Fibroblast of peridontal ligament (primary cell): ENCODE results near the gene DENND5A.
"Not testable (repeated sequence)": the region's sequence is repeated elsewhere in the genome, so short reads cannot be mapped to it uniquely, and the experiment has no call there.

ENCODE experiments used
- DNase-seq: peaks from one replicate; pipeline ENCODE4 v3.0.0-alpha.2; 2010; ENCODE audit errors: extremely low read depth

The DENND5A gene

DNA sequence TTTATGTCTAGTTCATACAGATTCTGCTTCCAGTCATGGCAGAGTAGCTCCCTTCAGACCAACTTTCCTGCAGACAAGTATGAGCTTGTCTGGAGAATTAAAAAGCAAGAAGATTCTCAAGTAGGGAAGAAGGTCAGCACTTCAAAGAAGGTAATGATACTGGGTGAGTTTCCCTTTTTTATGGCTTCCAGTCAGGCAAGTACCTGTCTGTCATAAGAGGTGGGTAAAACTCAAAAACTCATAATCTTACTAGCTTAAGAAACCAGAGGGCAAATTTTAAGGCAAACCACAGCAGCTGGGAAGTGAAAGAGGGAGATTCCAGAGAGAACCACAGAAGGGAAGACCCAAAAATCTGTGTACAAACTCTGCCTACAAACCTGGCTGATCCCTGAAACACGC, 54.2 kb downstream of the DENND5A start:
- DNase-seq, result peak; percentile 70

DNA sequence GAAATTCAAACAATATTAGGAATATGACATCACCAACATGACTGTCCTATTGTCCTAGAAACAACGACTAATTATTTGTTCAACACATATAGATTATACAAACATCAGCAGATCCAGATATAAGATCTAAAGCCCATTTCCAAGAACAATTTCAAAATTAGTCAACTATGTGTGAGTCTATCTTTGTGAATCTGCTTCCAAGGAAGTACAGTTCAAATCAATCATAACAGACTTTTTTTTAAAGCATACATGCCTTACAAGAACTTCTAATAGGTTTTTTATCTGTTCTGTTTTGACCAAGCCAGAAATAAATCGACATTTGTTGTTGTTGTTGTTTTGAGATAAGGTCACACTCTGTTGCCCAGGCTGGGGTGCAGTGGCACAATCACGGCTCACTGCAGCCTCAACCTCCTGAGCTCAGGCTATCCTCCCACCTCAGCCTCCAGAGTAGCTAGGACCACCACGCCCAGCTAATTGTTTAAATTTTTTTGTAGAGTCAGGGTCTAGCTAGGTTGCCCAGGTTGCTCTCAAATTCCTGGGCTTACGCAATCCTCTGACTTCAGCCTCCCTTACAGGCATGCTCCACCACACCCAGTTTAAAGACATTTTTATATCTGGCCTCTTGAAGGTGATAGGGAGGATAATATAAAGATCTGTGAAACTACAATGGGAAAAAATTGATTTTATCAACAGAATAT, 54.8 kb downstream of the DENND5A start:
- DNase-seq, result no peak

- not testable (repeated sequence) for DNase-seq
Measured at GRCh38 chr11:9209604-9210003, 55.5 kb downstream of the DENND5A start.

GRCh38 chr11:9208726-9209501, 56.2 kb downstream of the DENND5A start:
- DNase-seq, result no peak

DNA sequence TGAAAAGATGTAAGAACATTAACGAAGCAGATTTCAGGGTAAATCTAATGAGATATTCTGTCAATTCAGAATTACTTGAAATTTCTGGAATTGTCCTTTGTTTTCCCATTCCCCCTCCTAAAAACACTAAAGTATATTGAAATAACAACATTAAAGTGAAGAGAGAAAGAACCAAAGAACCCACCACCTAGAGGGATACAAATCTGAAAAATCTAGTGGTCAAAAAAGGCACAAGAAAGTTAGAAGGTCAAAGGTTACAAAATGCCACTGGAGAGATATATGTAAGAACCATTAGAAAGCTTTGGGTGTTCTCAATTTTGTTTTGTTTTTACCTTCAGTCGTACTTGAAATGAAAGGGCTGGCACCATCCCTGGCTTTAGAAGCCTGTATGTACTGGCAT, 57.9 kb downstream of the DENND5A start:
- no peak for DNase-seq

DNA sequence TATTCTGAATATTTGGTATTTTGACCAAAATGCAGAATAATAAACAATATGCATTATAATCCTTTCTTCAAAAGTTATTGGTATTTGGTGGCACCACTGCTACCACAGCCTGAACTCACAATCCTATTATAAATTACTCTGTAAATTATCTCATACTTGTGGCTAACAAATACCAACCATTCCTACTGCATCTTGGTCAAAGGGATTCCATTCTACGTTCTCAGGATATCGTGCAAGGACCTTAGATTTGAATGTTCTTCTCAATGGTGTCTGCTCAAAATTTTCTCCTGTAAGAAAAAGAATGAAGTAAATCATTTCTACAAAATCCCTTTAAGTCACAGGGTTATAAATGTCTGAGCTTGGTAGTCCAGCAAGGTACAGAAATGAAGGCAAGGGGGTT, 58.7 kb downstream of the DENND5A start:
- peak; percentile 83 for DNase-seq

- DNase-seq, result no peak
Measured at GRCh38 chr11:9203691-9204311, 61.3 kb downstream of the DENND5A start.

DNA sequence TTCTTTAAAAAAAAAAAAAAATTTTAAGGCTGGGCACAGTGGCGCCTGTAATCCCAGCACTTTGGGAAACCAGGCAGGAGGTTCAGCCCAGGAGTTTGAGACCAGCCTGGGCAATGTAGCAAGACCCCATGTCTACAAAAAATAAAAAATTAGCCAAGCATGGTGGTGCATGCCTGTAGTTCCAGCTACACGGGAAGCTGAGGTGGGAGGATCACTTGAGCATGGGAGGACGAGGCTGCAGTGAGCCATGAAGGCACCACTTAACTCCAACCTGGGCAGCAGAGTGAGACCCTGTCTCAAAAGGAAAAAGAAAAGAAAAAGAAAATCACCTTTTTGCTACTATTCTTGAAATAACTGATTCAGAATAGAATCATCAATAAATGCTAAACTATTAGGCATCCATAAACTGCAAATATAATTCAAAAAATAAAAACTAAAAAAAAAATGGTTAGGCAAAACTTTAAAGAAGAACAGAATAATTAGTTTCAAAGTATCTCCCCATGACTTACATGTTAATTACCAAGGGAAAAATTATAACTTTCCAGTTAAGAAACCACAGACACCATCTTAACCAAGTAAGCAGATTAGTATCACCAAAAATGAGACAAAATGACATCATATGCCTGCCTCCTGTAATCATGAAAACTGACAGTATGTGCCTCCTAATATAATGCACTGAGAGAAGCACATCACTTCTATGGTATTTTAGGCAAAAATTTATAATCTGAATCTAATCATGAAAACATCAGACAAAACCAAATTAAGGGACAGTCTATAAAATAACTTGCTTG, 63.6 kb downstream of the DENND5A start:
- DNase-seq, result no peak

DNA sequence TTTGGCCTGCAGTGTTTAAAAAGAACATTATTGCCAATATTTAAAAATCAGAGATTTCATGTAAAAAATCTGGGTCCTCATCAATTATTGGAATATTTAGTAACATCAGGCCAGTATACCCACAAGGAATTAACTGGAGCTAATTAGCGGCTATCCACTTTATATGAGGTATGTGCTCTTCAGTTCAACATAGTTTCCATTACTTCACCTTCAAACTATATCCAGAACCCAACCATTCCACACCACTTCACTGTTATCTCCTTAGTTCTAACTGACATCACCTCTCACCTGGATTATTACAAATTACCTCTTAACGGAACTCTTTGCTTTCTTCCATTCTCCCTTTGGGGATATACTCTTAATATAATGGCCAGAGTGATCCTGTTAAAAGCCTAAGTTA, 64.7 kb downstream of the DENND5A start:
- no peak for DNase-seq

DNA sequence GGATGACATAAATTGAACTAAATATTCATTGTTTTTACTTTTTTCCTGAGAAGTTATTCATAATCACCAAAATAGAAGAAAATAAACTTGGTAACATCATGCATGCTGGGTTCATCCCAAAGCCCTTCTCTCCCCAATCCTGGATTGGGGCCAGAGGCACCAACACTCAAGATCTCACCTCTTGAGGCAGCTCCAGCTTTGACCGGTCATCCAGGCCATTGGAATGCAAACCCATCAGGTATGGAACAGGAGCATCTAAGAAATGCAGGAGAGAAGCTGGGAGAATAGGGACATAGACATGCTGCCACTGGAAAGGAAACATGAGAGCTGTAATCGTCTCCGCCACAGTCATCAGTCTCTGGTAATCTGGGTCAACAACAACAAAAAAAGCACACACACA, 71.8 kb downstream of the DENND5A start:
- DNase-seq, result no peak

DNA sequence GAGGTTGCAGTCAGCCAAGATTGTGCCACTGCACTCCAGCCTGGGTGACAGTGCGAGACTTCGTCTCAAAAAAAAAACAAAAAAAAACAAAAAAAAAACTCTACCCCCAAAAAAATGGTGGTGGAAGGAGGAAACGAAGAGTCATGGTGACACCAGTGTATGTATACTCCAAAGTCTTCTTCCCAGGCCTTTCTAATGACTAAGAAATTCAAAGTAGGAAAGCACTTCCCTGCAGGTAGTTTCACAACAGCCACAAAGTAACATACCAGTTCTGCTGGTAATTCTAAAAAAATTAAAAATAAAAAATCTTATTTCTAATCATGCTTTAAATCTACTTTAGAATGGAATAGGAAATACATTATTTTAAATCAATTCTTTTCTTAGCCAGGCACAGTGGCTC, 72.6 kb downstream of the DENND5A start:
- no peak for DNase-seq

GRCh38 chr11:9190326-9191016, 74.7 kb downstream of the DENND5A start:
- not testable (repeated sequence) for DNase-seq

- not testable (repeated sequence) for DNase-seq
Measured at GRCh38 chr11:9188860-9189259, 76.3 kb downstream of the DENND5A start.

DNA sequence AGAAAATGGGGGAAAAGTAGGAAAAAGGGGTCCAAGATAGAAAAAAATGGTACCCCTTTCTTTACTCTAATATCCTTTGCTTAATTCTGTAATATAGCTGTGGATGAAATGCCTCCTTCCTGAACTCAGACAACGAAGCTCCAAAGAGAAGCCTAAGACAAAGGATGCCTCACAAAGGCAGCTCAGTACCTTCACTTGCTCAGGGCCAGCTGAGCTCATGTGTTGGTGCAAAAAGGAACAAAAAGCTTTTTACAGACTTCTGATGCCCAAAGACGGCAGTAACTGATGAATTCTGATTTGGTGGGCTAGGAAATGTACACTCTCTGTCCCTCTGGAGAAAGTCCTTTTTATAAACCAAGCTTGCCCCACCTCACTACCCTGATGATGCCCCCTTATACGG, 77.5 kb downstream of the DENND5A start:
- no peak for DNase-seq

DNA sequence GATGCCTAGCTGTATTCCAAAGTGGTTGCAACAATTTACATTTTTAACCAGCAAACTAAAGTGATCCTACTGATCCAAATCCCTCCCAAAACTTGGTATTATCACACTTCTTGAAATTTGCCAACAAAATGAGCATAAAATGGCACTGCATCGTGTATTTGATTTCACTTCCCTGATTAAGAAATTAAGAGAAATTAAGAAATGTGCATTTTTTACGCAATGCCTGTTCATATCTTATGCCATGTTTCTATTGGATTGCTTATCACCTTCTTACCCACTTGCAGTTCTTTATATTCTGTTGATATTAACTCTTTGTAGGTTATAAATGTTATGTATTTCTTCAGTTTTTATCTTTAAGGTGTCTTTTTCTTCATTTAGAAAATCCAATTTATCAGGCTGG, 80.6 kb downstream of the DENND5A start:
- no peak for DNase-seq

- no peak for DNase-seq
Measured at GRCh38 chr11:9182180-9182871, 82.8 kb downstream of the DENND5A start.

- DNase-seq, result peak; percentile 25
Measured at GRCh38 chr11:9180784-9181183, 84.4 kb downstream of the DENND5A start.

GRCh38 chr11:9179141-9179540, 86.0 kb downstream of the DENND5A start:
- no peak for DNase-seq

DNA sequence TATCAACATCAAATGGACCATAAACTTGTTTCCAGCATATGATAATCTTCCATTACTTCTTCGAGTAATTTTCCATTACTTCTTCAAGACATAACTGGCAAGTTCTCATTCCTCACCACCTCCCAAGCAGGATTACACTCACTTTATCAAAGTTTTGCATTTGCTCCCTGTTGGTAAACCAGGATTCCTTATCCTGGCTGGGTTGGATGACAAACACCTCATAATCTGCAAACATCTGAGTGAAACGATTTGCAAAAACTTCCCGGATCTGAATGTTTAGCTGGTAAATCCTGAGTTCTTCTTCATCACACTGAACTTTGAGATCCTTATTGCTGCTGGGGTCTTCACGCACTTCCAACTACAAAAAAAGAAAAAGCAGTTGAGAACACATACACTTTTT, 86.4 kb downstream of the DENND5A start:
- DNase-seq, result no peak

GRCh38 chr11:9177438-9178091, 87.6 kb downstream of the DENND5A start:
- DNase-seq, result no peak
